DOHH2 (cell line): ENCODE data around the gene ZNF860.

Experiments
- H3F3A ChIP-seq: fragments of 200-600 bp; sonication (generic), shearing (Covaris generic); 2 replicates; pipeline ENCODE4 v1.6.0; 2016; ENCODE audit warnings: antibody characterized with exemption, mild to moderate bottlenecking; ENCODE audit not compliant: control insufficient read depth, insufficient read depth
- H3K27ac ChIP-seq: fragments of 200-600 bp; sonication (generic); 2 replicates; pipeline ENCODE4 v1.5.1; 2014; ENCODE audit warnings: low read depth, mild to moderate bottlenecking, low read length, moderate library complexity
- H3K27me3 ChIP-seq: fragments of 200-600 bp; sonication (generic); 2 replicates; pipeline ENCODE4 v1.6.1; 2014; ENCODE audit warnings: mild to moderate bottlenecking, low read length, mixed read lengths; ENCODE audit not compliant: control insufficient read depth
- H3K36me3 ChIP-seq: fragments of 200-600 bp; sonication (generic); 2 replicates; pipeline ENCODE4 v1.6.1; 2014; ENCODE audit warnings: mild to moderate bottlenecking, low read length, moderate library complexity, mixed read lengths; ENCODE audit not compliant: control insufficient read depth
- H3K4me1 ChIP-seq: fragments of 200-600 bp; sonication (generic); 2 replicates; pipeline ENCODE4 v1.6.1; 2014; ENCODE audit warnings: mild to moderate bottlenecking, low read length, mixed read lengths; ENCODE audit not compliant: control insufficient read depth
- H3K4me2 ChIP-seq: fragments of 200-600 bp; sonication (generic); 2 replicates; pipeline ENCODE4 v1.6.0; 2014; ENCODE audit warnings: mild to moderate bottlenecking, low read length, moderate library complexity
- H3K4me3 ChIP-seq: fragments of 200-600 bp; sonication (generic); 2 replicates; pipeline ENCODE4 v1.5.1; 2014; ENCODE audit warnings: mild to moderate bottlenecking, low read length, mixed read lengths
- H3K79me2 ChIP-seq: fragments of 200-600 bp; sonication (generic); 2 replicates; pipeline ENCODE4 v1.6.1; 2014; ENCODE audit warnings: mild to moderate bottlenecking, low read length, mixed read lengths; ENCODE audit not compliant: control insufficient read depth
- H3K9me2 ChIP-seq: fragments of 200-600 bp; sonication (generic); replicated peaks from 2 replicates; pipeline ENCODE4 v1.6.1; 2014; ENCODE audit warnings: mild to moderate bottlenecking, low read length, mixed read lengths; ENCODE audit not compliant: control insufficient read depth
- H3K9me3 ChIP-seq: fragments of 200-600 bp; sonication (generic); 2 replicates; pipeline ENCODE4 v1.6.1; 2014; ENCODE audit warnings: antibody characterized with exemption, low read length, mixed read lengths; ENCODE audit not compliant: control insufficient read depth, insufficient read depth
- H4K20me1 ChIP-seq: fragments of 200-600 bp; sonication (generic); 2 replicates; pipeline ENCODE4 v1.6.0; 2014; ENCODE audit warnings: low read depth, mild to moderate bottlenecking, antibody characterized with exemption, low read length, moderate library complexity; ENCODE audit not compliant: control insufficient read depth, insufficient read depth
- EZH2phosphoT487 ChIP-seq: fragments of 200-600 bp; sonication (generic); IDR thresholded peaks from 2 replicates; pipeline ENCODE4 v1.6.1; 2017; ENCODE audit warnings: borderline replicate concordance, mild to moderate bottlenecking, antibody characterized with exemption, low read length, moderate library complexity, mixed read lengths
- TF ChIP-seq, protein P1 (sequence below): fragments of 200-600 bp; sonication (generic); IDR thresholded peaks from one replicate; pipeline ENCODE4 v1.5.1; 2014; ENCODE audit warnings: antibody characterized with exemption, mild to moderate bottlenecking, low read depth, low read length; ENCODE audit not compliant: poor library complexity, severe bottlenecking

Gene ZNF860

DNA sequence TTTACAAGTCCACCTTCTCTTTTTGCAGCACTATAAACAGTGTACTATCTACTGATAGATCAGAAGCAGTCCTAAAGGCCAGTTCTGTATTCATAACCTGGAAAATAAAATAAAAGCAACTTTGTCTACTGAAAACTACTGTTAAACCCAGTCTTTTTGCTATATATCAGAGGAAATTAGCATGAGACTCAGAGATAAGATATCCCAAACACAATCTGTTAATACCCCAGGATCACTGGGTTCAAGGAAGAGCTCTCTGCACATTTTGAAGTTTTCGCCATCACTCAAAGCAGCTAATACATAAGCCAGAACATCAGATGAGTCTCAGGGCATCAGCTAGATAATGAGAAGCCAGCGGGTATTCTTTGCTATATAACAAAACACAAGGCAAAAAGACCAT, 22.3 kb upstream of the ZNF860 start:
- TF ChIP-seq, protein P1, sequence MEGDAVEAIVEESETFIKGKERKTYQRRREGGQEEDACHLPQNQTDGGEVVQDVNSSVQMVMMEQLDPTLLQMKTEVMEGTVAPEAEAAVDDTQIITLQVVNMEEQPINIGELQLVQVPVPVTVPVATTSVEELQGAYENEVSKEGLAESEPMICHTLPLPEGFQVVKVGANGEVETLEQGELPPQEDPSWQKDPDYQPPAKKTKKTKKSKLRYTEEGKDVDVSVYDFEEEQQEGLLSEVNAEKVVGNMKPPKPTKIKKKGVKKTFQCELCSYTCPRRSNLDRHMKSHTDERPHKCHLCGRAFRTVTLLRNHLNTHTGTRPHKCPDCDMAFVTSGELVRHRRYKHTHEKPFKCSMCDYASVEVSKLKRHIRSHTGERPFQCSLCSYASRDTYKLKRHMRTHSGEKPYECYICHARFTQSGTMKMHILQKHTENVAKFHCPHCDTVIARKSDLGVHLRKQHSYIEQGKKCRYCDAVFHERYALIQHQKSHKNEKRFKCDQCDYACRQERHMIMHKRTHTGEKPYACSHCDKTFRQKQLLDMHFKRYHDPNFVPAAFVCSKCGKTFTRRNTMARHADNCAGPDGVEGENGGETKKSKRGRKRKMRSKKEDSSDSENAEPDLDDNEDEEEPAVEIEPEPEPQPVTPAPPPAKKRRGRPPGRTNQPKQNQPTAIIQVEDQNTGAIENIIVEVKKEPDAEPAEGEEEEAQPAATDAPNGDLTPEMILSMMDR, result no peak
- no peak for TF ChIP-seq EZH2phosphoT487
- Histone ChIP-seq H3K9me3 (peaks cover 12% of the 10 kb centered on the region), H3K79me2 (peaks cover 95% of the 10 kb centered on the region), H3F3A (peaks cover 45% of the 10 kb centered on the region), H4K20me1 (no peaks in the 10 kb centered on the region), H3K4me1 (peaks cover 99% of the 10 kb centered on the region), H3K4me3 (peak overlapping the region; percentile 67), H3K27me3 (no peaks in the 10 kb centered on the region), H3K27ac (peak overlapping the region; percentile 96), H3K36me3 (peaks cover 50% of the 10 kb centered on the region), H3K4me2 (peak overlapping the region; percentile 89), H3K9me2 (no peaks in the 10 kb centered on the region)

DNA sequence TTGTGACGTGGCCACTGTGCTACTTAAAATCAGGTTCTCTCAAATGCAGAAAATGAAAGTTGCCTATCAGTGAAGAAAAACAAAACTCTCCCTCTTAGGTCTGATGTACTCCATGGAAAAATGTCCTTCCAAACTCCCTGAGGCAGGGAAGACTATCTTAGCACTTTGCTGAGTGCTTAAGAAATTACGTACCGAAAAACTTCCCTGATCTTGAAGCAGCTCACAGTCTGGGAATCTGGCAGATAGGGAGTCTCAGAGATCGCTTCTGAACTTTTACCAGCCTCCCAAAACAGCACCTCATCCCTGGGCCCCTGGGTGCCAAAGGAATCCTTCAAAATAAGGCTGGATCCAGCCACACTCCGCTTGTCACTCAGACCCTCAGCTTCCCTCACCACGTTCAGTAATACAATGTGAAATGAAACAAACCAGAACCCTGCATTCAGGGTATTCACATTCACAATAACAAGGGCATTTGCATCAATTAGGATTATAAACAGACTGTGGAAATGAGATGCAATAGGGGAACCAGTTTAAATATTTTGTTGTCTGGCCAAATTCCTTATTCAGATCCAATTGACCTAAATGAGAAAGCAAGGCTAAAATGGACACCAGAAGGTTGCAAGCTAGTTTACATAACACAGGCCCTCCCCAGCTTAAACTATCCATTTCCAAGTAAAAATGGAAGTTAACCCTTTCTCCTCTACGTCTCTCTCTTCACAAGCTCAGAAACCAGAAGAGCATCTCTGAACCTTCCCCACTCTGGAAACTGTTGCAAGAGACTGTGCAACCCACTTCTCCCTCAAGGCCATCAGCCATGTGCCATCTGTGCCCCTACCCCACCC, 21.4 kb upstream of the ZNF860 start:
- Histone ChIP-seq H3K36me3 (peaks cover 46% of the 10 kb centered on the region), H3K27me3 (no peaks in the 10 kb centered on the region), H3K4me2 (peak overlapping the region; percentile 89), H3K9me3 (peaks cover 11% of the 10 kb centered on the region), H3K9me2 (no peaks in the 10 kb centered on the region), H3K4me1 (peaks cover 99% of the 10 kb centered on the region), H3F3A (peaks cover 42% of the 10 kb centered on the region), H3K4me3 (peak overlapping the region; percentile 67), H3K79me2 (peaks cover 95% of the 10 kb centered on the region), H3K27ac (peak overlapping the region; percentile 96), H4K20me1 (no peaks in the 10 kb centered on the region)
- no peak for TF ChIP-seq EZH2phosphoT487
- TF ChIP-seq, protein P1, result no peak

GRCh38 chr3:31960793-31961431, 20.6 kb upstream of the ZNF860 start:
- Histone ChIP-seq H3K36me3 (peaks cover 38% of the 10 kb centered on the region), H3K4me1 (peaks cover 92% of the 10 kb centered on the region), H3K9me3 (peaks cover 4% of the 10 kb centered on the region), H3K27ac (peak overlapping the region; percentile 96), H3F3A (peaks cover 39% of the 10 kb centered on the region), H3K27me3 (no peaks in the 10 kb centered on the region), H3K9me2 (no peaks in the 10 kb centered on the region), H3K79me2 (peaks cover 89% of the 10 kb centered on the region), H4K20me1 (no peaks in the 10 kb centered on the region), H3K4me2 (peak overlapping the region; percentile 89), H3K4me3 (peak overlapping the region; percentile 67)
- TF ChIP-seq, protein P1, result no peak
- no peak for TF ChIP-seq EZH2phosphoT487
